GM18951 (cell line): Measurements from ENCODE around the gene NAV2.

Experiments used
- POLR2A ChIP-seq: IDR thresholded peaks from 4 replicates; pipeline ENCODE4 v1.6.1; 2011; ENCODE audit warnings: mild to moderate bottlenecking; ENCODE audit not compliant: insufficient read length, insufficient read depth; ENCODE audit errors: extremely low read depth
- in situ Hi-C: fragments of 300-500 bp; cut with MboI; formaldehyde crosslinking; loops from one replicate; pipeline ENCODE4 v1.12.0; 2022; ENCODE audit warnings: low sequenced_read_pairs, mixed read lengths, inconsistent platforms; ENCODE audit not compliant: unreplicated experiment

Gene NAV2

GRCh38 chr11:19880088-19880345, 167.4 kb downstream of the NAV2 start:
- no peak for TF ChIP-seq POLR2A
- in situ Hi-C loops: loop anchor here (25.0 kb wide), 1 partner anchor 793 kb away; no protein-coding TSS in a partner anchor

DNA sequence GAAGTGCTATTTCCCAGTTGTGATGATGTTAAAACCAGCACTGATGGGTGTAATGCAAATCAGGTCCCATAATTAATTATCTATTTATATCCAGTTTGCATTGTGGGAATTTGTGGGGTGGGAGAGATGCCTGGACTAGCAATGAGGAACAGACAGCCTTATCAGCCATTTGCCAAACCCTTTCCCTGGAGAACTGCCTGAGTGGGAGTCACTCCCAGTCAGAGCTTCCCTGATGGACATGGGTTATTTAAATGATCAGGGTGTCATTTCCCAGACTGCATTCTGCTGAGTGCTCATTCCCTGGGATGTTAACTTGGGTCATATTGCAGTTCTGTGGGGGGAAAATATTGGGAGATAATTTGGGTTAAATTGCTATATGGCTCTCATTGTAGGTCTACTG, 168.5 kb downstream of the NAV2 start:
- in situ Hi-C loops: loop anchor here (25.0 kb wide), 1 partner anchor 794 kb away; no protein-coding TSS in a partner anchor
- TF ChIP-seq POLR2A: no peak

DNA sequence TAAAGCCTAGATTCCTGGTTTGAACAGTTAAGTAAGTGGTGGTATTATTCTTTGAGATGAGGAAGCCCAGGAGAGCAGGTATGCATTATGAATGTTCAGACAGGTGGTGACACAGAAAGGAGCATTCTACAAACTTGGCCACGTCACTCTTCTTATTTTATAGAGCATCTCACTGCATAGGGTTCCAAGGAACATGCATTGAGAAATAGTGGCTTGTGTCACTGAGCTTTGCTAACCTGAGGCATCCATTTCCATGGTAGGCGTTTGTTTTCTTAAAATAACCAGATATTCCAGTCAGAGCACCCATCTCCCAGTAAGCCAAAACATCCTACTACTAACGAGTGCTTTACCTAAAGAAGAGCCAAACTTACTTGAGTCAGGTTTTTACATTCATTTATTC, 169.7 kb downstream of the NAV2 start:
- TF ChIP-seq POLR2A: no peak
- in situ Hi-C loops: loop anchor here (25.0 kb wide), 1 partner anchor 795 kb away; no protein-coding TSS in a partner anchor

- in situ Hi-C loops: loop anchor here (25.0 kb wide), 1 partner anchor 799 kb away; no protein-coding TSS in a partner anchor
- TF ChIP-seq POLR2A: no peak
Observed at GRCh38 chr11:19886498-19886897, 173.9 kb downstream of the NAV2 start.

GRCh38 chr11:19887842-19888241, 175.2 kb downstream of the NAV2 start:
- in situ Hi-C loops: loop anchor here (25.0 kb wide), 1 partner anchor 801 kb away; no protein-coding TSS in a partner anchor
- TF ChIP-seq POLR2A: no peak

DNA sequence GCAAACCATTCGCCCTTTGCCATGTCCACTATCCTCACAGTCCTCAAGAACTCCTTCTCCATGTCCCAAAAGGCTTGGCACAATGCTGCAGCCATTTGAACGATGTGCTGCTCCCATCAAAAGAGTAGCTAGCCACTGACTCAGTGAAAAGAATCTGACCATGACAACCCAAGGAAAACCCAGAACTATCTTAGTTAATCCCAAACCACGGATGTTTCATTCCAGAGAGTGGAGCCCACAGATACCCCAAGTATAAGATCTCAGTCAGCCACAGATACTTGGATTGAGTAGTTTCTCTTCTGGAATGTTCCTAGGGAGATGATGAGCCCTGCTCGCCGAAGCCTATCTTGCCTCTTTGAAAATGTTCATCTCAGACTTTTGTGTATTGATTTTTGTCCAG, 176.9 kb downstream of the NAV2 start:
- in situ Hi-C loops: loop anchor here (25.0 kb wide), 1 partner anchor 802 kb away; no protein-coding TSS in a partner anchor
- TF ChIP-seq POLR2A: no peak

DNA sequence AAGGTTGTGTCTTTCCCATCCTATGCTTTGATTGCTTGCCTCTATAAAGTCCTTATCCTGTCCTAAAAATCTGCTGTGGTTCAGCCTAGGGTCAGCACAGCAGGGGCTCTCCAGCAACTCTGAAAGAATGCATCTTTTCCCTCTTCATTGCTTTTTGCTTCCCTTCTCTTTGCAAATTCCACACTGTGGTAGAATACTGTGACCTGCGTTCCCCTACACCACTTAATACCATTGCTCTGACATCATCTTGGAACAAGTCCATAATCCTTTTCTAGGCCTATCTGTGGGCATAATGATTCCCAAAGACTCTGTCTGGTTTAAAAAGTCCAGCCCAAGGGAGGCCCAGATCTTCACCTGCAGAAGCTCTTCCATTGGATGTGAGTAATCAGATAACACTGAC, 177.7 kb downstream of the NAV2 start:
- no peak for TF ChIP-seq POLR2A
- in situ Hi-C loops: loop anchor here (25.0 kb wide), 1 partner anchor 803 kb away; no protein-coding TSS in a partner anchor

DNA sequence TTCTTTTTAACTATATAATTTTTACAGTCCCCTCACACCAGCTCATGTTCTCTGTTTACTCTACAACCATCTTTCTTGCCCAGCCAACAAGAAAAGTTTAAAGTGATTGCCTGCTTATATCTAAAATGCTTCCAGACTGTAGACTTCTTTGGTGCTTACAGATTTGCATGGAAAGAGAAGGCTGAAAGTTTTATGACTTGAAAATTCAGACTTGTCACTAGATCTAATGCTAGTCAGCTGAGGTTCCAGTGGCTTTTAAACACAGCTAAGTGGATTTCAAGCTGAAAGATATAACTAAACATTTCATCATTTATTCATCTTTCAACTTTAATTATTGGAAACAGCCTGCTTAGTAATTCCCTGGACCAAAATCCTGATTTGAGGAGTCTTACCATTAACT, 178.4 kb downstream of the NAV2 start:
- in situ Hi-C loops: loop anchor here (25.0 kb wide), 1 partner anchor 804 kb away; no protein-coding TSS in a partner anchor
- no peak for TF ChIP-seq POLR2A

DNA sequence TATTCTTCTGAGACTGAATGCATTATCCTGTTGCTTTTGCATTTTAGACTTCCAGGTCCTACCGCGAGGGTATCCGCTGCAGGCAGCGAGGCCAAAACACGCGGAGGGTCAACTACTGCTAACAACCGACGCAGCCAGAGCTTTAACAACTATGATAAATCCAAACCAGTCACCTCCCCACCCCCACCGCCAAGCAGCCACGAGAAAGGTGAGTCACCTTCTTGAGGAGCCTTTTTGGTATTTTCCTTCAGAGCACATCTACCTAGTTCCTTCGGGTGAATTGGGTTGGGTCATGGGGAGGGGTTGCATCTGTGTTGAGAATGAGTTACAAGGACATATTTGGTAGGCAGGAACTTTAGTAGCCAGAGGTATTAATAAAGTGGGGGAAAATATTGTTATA, 179.8 kb downstream of the NAV2 start:
- in situ Hi-C loops: loop anchor here (25.0 kb wide), 1 partner anchor 805 kb away; no protein-coding TSS in a partner anchor

DNA sequence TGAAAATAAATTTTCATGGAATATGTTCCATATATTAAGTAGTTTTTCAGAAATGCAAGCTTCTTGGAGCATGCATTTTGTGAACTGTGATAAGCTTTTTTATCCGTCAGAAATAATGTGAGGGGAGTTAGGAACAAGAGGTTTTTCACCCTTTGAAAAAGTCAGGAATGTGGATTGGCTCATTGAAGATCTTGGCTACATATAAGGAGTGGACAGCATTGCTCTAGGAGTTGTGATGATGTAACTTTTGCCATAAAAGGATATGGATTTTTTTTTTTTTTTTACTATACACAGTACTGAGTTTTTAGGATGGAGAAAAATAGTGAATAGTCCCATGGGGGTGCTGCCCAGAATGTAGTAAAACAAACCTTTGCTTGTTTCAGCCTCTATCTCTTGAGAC, 180.2 kb downstream of the NAV2 start:
- no peak for TF ChIP-seq POLR2A
- in situ Hi-C loops: loop anchor here (25.0 kb wide), 1 partner anchor 806 kb away; no protein-coding TSS in a partner anchor

More for the DNA sequence above, 179.8 kb downstream of the NAV2 start:
- TF ChIP-seq POLR2A: no peak

GRCh38 chr11:19894404-19894803, 181.8 kb downstream of the NAV2 start:
- no peak for TF ChIP-seq POLR2A
- in situ Hi-C loops: loop anchor here (25.0 kb wide), 1 partner anchor 807 kb away; no protein-coding TSS in a partner anchor

DNA sequence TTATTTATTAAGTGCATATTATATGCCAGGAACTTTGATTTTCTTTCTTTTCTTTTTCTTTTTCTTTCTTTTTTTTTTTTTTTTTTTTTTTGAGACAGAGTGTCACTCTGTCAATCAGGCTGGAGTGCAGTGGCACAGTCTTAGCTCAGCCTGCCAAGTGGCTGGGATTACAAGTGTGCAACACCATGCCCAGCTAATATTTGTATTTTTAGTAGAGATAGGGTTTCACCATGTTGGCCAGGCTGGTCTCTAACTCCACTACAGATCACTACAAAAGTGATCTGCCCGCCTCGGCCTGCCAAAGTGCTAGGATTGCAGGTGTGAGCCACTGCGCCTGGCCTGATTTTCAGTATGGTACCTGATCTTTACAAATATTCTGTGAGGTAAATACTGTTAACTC, 182.4 kb downstream of the NAV2 start:
- in situ Hi-C loops: loop anchor here (25.0 kb wide), 1 partner anchor 808 kb away; no protein-coding TSS in a partner anchor

- in situ Hi-C loops: loop anchor here (25.0 kb wide), 1 partner anchor 808 kb away; no protein-coding TSS in a partner anchor
Observed at GRCh38 chr11:19895776-19896175, 183.1 kb downstream of the NAV2 start.

GRCh38 chr11:19903620-19904069, 191.0 kb downstream of the NAV2 start:
- in situ Hi-C loops: loop anchor here (5.0 to 25.0 kb wide), 2 partner anchors 336 to 591 kb away; no protein-coding TSS in a partner anchor
- TF ChIP-seq POLR2A: no peak

More at GRCh38 chr11:19895776-19896175, 183.1 kb downstream of the NAV2 start:
- no peak for TF ChIP-seq POLR2A
